ENCODE data around the gene CLINT1. TPM values are rescaled to one million over a fixed set of nuclear protein-coding genes. Genes with fewer than 3 reads are reported as not detected.

The CLINT1 gene
- total RNA-seq, 1 experiment from 2014 or later = 69.2 TPM

DNA sequence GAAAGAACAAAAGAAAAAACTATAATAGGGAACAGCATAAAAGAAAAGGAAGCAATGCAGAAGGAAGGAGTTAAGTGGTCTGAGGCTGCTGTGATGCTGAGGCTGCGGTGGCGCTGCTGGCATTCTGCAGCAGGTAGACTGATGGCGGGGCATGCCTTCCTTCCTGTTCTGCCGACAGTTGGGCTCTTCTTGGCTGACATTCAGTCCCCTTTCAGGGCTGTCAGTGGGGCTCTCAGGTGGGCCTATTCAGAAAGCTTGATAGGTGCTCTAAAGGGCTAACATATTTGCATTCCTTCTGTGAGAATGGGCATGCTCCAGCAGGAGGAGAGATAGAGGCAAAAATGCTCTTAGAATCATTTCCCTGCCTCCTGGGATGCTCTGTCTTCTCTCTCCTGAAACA, 5.1 kb upstream of the CLINT1 start:
- Histone ChIP-seq H3K9ac (ENCODE audit: low read length) (no peak overlapping the region), H3K27ac (ENCODE audit: low read depth, low read length) (no peak overlapping the region), H2AFZ (ENCODE audit: low read depth, low read length, poor library complexity, severe bottlenecking) (no peak overlapping the region), H3K79me2 (ENCODE audit: insufficient read depth, low read length) (no peaks in the 10 kb centered on the region), H3K9me2 (ENCODE audit: insufficient read depth) (no peaks in the 10 kb centered on the region), H3K36me3 (ENCODE audit: control insufficient read depth in 1 of 2, insufficient read depth in 2 of 2, low read length in 2 of 2) (no peaks in the 10 kb centered on the region), H3K4me2 (ENCODE audit: low read length) (no peak overlapping the region), H3K27me3 (ENCODE audit: insufficient read depth, low read length) (no peaks in the 10 kb centered on the region), H3K4me3 (replicated peaks in 1 of 2; ENCODE audit: low read depth in 1 of 2, low read length in 2 of 2) (no peak overlapping the region), H3K9me3 (ENCODE audit: control insufficient read depth in 1 of 2, insufficient read depth in 1 of 2, low read depth in 1 of 2, low read length in 2 of 2) (no peaks in the 10 kb centered on the region), H4K20me1 (ENCODE audit: insufficient read depth) (no peaks in the 10 kb centered on the region), H3K4me1 (ENCODE audit: control insufficient read depth in 1 of 2, insufficient read depth in 2 of 2, low read length in 2 of 2) (peaks cover 0 to 5% of the 10 kb centered on the region in 2 experiments; a peak in 1 of 4 replicates)
- no TSS peak for BruUV-seq (replicated peaks)
- CTCF ChIA-PET = no interaction called here
- POLR2A ChIA-PET = no interaction called here
- intact Hi-C loops (cut with micrococcal nuclease) = no loop called here
- RAD21 ChIA-PET (ENCODE audit: low non-redundant PET in 1 of 2, low total read pairs in 2 of 2, uncharacterized antibody in 2 of 2, unreplicated experiment in 2 of 2) = no interaction called here
- ATAC-seq (no peak), DNase-seq (ENCODE audit: low read depth, low spot score) (no peak)
- no peak for TF ChIP-seq EZH2 (IDR thresholded peaks at IDR 0.05)
- TF ChIP-seq EGR1 (IDR thresholded peaks at IDR 0.05; ENCODE audit: low read depth) = no peak
- TF ChIP-seq, protein P1, sequence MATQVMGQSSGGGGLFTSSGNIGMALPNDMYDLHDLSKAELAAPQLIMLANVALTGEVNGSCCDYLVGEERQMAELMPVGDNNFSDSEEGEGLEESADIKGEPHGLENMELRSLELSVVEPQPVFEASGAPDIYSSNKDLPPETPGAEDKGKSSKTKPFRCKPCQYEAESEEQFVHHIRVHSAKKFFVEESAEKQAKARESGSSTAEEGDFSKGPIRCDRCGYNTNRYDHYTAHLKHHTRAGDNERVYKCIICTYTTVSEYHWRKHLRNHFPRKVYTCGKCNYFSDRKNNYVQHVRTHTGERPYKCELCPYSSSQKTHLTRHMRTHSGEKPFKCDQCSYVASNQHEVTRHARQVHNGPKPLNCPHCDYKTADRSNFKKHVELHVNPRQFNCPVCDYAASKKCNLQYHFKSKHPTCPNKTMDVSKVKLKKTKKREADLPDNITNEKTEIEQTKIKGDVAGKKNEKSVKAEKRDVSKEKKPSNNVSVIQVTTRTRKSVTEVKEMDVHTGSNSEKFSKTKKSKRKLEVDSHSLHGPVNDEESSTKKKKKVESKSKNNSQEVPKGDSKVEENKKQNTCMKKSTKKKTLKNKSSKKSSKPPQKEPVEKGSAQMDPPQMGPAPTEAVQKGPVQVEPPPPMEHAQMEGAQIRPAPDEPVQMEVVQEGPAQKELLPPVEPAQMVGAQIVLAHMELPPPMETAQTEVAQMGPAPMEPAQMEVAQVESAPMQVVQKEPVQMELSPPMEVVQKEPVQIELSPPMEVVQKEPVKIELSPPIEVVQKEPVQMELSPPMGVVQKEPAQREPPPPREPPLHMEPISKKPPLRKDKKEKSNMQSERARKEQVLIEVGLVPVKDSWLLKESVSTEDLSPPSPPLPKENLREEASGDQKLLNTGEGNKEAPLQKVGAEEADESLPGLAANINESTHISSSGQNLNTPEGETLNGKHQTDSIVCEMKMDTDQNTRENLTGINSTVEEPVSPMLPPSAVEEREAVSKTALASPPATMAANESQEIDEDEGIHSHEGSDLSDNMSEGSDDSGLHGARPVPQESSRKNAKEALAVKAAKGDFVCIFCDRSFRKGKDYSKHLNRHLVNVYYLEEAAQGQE (IDR thresholded peaks at IDR 0.05; ENCODE audit: low read depth) = no peak
- TF ChIP-seq ZFX (IDR thresholded peaks at IDR 0.05) = no peak
- no peak for TF ChIP-seq SIN3A (IDR thresholded peaks at IDR 0.05; ENCODE audit: low read depth)
- no peak for TF ChIP-seq POLR2A (IDR thresholded peaks at IDR 0.05; ENCODE audit: borderline replicate concordance, extremely low read depth, insufficient read depth, insufficient read length)
- no peak for TF ChIP-seq ELF1 (IDR thresholded peaks at IDR 0.05; ENCODE audit: borderline replicate concordance, low read depth)
- TF ChIP-seq RAD21 (IDR thresholded peaks at IDR 0.05; ENCODE audit: low read depth) = no peak

All from HCT116 (cell line).